Purkinje cell (primary cell): ENCODE results near the gene RPN1. TPM values are rescaled to one million over a fixed set of nuclear protein-coding genes. Genes with fewer than 3 reads are reported as not detected.

Experiments
- polyA plus RNA-seq: library from polyadenylated mRNA; unstranded; fragments of >200 nt; fragmentation: Nextera tagmentation; gene quantifications from 2 replicates; pipeline ENCODE4 v1.2.1, GENCODE V29; 2014

The RPN1 gene
- polyA plus RNA-seq = 34.4 and 41.4 TPM in 2 replicates

DNA sequence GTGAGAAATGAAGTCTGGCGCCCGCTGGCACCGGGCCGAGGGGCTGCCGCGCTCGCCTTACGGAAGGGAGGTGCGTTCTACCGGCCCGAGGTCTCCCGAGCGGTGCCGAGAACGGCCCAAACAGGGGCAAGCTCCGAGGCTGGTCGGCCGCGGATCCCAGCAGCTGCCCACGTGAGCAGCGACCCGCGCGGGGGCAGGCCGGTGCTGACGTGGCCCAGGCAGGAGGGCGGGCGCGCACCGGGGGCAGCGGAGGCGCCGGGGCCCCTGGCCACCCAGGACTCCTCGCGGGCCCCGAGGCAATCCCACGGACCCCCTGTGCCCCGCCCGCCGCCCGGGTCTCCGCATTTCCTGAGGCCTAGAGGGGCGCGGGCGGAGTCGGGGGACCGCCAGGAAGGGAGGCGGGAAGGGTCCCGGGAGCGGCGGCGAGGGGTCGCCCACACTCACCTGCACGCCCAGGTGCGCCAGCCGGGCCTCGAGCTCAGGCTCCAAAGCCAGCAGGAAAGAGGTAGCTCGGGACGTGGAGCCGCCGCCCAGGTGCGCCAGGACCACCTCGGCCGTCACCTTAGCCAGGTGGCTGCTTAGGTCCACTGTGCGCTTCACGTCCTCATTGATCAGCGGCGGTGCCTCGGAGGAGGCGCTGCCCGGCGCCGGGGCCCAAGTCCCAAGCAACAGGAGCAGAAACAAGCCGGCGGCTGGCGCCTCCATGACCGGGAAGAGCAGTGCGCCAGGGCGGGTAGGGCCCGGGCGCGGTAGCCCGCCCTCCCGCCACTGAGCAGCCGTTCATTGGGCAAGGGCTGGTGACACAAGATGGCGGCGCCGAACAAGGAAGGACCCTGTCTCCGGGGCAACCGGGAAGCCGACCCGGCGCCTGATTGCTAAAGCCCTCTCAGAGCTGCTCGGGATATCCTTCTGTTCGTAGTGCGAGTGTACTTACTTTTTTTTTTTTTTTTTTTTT, at the start of gene RPN1:
Gene RPN1 (minus strand): TSS at position 723 of the 955 bp plus-strand sequence. CDS start 18 bp downstream, at position 705.

Other genes with a start within 250 kb of the RPN1 start
- not detected in 2 replicates for gene DNAJB8, start 183.9 kb downstream of the RPN1 start, polyA plus RNA-seq
- not detected in 2 replicates for gene GATA2, start 157.6 kb downstream of the RPN1 start, polyA plus RNA-seq
- gene RAB7A, start 75.4 kb upstream of the RPN1 start, polyA plus RNA-seq = 153 and 158 TPM in 2 replicates
- 4.9 and 7.3 TPM in 2 replicates for gene ACAD9, start 228.8 kb upstream of the RPN1 start, polyA plus RNA-seq